ENCODE measurements around the gene CHMP3.
"Not testable (repeated sequence)": the region's sequence is repeated elsewhere in the genome, so short reads cannot be mapped to it uniquely, and the experiment has no call there.

CHMP3 gene

GRCh38 chr2:86498468-86499260, 64.6 kb downstream of the CHMP3 start:
- CTCF ChIA-PET = interaction anchor here (0.7 to 0.8 kb wide), 2 partner anchors 20 to 97 kb away, joined by 3 read pairs; no protein-coding TSS in a partner anchor
- no peak overlapping the region for H3K4me3 ChIP-seq (ENCODE audit: low read depth, low read length)
- no peak for DNase-seq (ENCODE audit: low read depth, low spot score)
- TF ChIP-seq, protein P1, sequence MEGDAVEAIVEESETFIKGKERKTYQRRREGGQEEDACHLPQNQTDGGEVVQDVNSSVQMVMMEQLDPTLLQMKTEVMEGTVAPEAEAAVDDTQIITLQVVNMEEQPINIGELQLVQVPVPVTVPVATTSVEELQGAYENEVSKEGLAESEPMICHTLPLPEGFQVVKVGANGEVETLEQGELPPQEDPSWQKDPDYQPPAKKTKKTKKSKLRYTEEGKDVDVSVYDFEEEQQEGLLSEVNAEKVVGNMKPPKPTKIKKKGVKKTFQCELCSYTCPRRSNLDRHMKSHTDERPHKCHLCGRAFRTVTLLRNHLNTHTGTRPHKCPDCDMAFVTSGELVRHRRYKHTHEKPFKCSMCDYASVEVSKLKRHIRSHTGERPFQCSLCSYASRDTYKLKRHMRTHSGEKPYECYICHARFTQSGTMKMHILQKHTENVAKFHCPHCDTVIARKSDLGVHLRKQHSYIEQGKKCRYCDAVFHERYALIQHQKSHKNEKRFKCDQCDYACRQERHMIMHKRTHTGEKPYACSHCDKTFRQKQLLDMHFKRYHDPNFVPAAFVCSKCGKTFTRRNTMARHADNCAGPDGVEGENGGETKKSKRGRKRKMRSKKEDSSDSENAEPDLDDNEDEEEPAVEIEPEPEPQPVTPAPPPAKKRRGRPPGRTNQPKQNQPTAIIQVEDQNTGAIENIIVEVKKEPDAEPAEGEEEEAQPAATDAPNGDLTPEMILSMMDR (IDR thresholded peaks at IDR 0.05; ENCODE audit: insufficient read depth, low read length, missing control alignments) = no peak
- POLR2A ChIA-PET = no interaction called here

GRCh38 chr2:86496391-86496790, 66.9 kb downstream of the CHMP3 start:
- H3K4me3 ChIP-seq (ENCODE audit: low read depth, low read length); DNase-seq (ENCODE audit: low read depth, low spot score); POLR2A ChIA-PET: not testable (repeated sequence)
- CTCF ChIA-PET = interaction anchor here (1.3 kb wide), 1 partner anchor 44 kb away, joined by 3 read pairs; no protein-coding TSS in a partner anchor

DNA sequence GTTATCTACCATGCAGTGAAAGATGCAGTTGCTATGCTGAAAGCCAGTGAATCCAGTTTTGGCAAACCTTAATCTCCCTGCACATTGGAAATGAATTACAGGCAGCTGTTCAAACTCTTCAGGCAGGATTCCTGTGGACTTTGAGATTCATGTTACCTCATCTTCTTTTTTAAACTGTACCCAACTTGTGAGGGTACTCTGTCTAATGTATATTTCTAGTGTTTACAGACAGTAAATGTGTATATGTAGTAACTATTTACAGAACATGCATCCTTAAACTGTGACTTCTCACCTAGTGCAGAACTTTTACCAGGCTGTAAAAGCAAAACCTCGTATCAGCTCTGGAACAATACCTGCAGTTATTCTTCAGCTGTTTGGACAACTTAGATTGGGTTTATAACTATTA, 71.2 kb downstream of the CHMP3 start:
- H3K4me3 ChIP-seq (ENCODE audit: low read depth, low read length) = no peak overlapping the region
- ChIA-PET POLR2A (interaction anchor here (1.1 kb wide), 1 partner anchor 51 kb away, joined by 3 read pairs; the partner anchor contains the start of gene KDM3A), CTCF (no interaction called here)
- no peak for DNase-seq (ENCODE audit: low read depth, low spot score)
- TF ChIP-seq, protein P1 (IDR thresholded peaks at IDR 0.05; ENCODE audit: insufficient read depth, low read length, missing control alignments) = no peak

DNA sequence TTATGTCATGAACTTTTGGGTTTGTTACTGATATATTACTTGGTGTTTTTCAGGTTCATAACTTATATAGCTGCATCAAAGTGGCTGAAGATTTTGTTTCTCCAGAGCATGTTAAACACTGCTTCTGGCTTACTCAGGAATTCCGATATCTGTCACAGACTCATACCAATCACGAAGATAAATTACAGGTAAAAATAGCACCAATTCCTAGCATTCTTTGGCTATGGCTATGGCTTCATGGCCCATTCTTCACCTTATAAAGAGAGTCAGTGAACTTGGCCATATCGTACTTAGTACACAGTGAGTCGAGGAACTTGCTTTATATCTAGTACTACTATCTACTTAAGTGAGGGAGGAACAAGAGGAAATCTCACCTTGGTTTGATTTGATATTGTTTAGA, 72.2 kb downstream of the CHMP3 start:
- ChIA-PET POLR2A (interaction anchor here (1.1 kb wide), 1 partner anchor 50 kb away, joined by 3 read pairs; the partner anchor contains the start of gene KDM3A), CTCF (no interaction called here)
- no peak overlapping the region for H3K4me3 ChIP-seq (ENCODE audit: low read depth, low read length)
- TF ChIP-seq, protein P1 (IDR thresholded peaks at IDR 0.05; ENCODE audit: insufficient read depth, low read length, missing control alignments) = no peak
- DNase-seq (ENCODE audit: low read depth, low spot score) = no peak

DNA sequence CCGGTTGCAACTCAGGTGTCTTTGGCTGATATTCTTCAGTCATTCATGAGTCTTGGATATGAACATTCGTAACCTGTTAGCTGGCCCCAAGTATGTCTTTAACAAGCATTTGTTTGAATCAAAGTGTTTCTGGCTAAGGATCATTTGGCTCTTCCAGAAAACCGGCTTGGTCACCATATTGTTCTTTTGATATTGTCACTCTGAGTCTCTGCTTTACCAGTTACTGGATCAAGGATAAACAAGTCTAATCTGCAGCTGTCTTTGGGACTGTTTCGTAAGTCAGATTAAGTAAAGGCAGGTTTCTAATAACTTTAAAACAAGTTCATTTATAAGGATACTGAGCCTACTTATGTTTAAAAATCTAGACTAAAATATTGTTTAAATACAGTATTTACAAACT, 73.0 kb downstream of the CHMP3 start:
- ChIA-PET POLR2A (no interaction called here), CTCF (no interaction called here)
- TF ChIP-seq, protein P1 (IDR thresholded peaks at IDR 0.05; ENCODE audit: insufficient read depth, low read length, missing control alignments) = no peak

DNA sequence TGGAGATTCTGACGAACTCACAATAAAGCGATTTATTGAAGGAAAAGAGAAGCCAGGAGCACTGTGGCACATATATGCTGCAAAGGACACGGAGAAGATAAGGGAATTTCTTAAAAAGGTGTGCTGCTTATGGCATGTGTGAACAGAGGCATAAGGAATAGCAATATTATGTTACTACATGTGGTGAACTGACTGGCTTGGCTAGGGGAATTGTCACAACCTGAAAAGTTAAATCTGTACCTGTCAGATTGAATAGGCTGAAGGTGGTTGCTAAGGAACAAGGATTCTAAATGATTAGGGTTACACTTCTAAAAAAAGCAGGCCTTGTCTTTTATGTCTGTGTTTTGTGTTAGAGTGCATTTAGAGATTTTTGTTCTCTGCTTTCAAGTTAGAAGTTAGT, 73.7 kb downstream of the CHMP3 start:
- CTCF ChIA-PET = no interaction called here
- TF ChIP-seq, protein P1 (IDR thresholded peaks at IDR 0.05; ENCODE audit: insufficient read depth, low read length, missing control alignments) = no peak
- H3K4me3 ChIP-seq (ENCODE audit: low read depth, low read length) = no peak overlapping the region
- DNase-seq (ENCODE audit: low read depth, low spot score) = no peak
- POLR2A ChIA-PET = no interaction called here

More for the DNA sequence above, 73.0 kb downstream of the CHMP3 start:
- DNase-seq (ENCODE audit: low read depth, low spot score) = no peak
- no peak overlapping the region for H3K4me3 ChIP-seq (ENCODE audit: low read depth, low read length)

All from AG04449 (cell line).